HCT116 (cell line): ENCODE results near the gene ITPR1.

Source experiments
- ATF3 ChIP-seq: IDR thresholded peaks from 2 replicates; pipeline ENCODE4 v1.6.1; 2012
- CTCF ChIP-seq, 3 experiments: fragments of 200-600 bp in 1 of 3; sonication (generic) in 1 of 3; IDR thresholded peaks in 2 of 3; conservative IDR thresholded peaks in 1 of 3; 2 replicates each; pipeline ENCODE4 v1.5.1; 2012 to 2017; ENCODE audit warnings: low read depth in 2 of 3, low read length in 2 of 3, antibody characterized with exemption in 1 of 3, borderline replicate concordance in 1 of 3, control low read depth in 1 of 3, mild to moderate bottlenecking in 1 of 3, mixed read lengths in 1 of 3, mixed run types in 1 of 3, moderate library complexity in 1 of 3; ENCODE audit not compliant: insufficient read depth in 1 of 3
- EZH2 ChIP-seq: fragments of 200-600 bp; sonication (generic); IDR thresholded peaks from 2 replicates; pipeline ENCODE4 v1.6.1; 2017; ENCODE audit warnings: antibody characterized with exemption, mixed run types
- EZH2phosphoT487 ChIP-seq: fragments of 200-600 bp; IDR thresholded peaks from 2 replicates; pipeline ENCODE4 v1.6.1; 2018; ENCODE audit warnings: antibody characterized with exemption, borderline replicate concordance
- MAX ChIP-seq: IDR thresholded peaks from 2 replicates; pipeline ENCODE4 v1.6.1; 2012
- POLR2A ChIP-seq: IDR thresholded peaks from 2 replicates; pipeline ENCODE4 v1.7.0; 2011; ENCODE audit warnings: borderline replicate concordance; ENCODE audit not compliant: insufficient read depth, insufficient read length; ENCODE audit errors: extremely low read depth
- POLR2AphosphoS5 ChIP-seq: IDR thresholded peaks from 2 replicates; pipeline ENCODE4 v1.6.1; 2011; ENCODE audit warnings: mild to moderate bottlenecking, low read depth, low read length, moderate library complexity
- REST ChIP-seq: IDR thresholded peaks from 2 replicates; pipeline ENCODE4 v1.6.1; 2012; ENCODE audit warnings: low read depth
- SRF ChIP-seq: IDR thresholded peaks from 2 replicates; pipeline ENCODE4 v1.6.1; 2012; ENCODE audit warnings: low read depth
- YY1 ChIP-seq: IDR thresholded peaks from 2 replicates; pipeline ENCODE4 v1.6.1; 2011; ENCODE audit warnings: low read length, low read depth, moderate library complexity, mild to moderate bottlenecking; ENCODE audit not compliant: insufficient replicate concordance; ENCODE audit errors: extremely low read depth
- ZNF274 ChIP-seq: fragments of 200-500 bp; sonication (Bioruptor generic); IDR thresholded peaks from 2 replicates; pipeline ENCODE4 v1.6.1; 2014; ENCODE audit warnings: mild to moderate bottlenecking, low read depth, low read length, inconsistent platforms

- no peak for TF ChIP-seq EZH2
- TF ChIP-seq POLR2A = no peak
- TF ChIP-seq ATF3 = no peak
- no peak for TF ChIP-seq CTCF (IDR thresholded peaks at IDR 0.05 in 2 of 3, conservative IDR thresholded peaks at IDR 0.05 in 1 of 3; ENCODE audit: borderline replicate concordance in 1 of 3, insufficient read depth in 1 of 3, low read depth in 2 of 3, low read length in 2 of 3)
- no peak for TF ChIP-seq MAX
- TF ChIP-seq YY1 = no peak
- TF ChIP-seq SRF = no peak
- TF ChIP-seq POLR2AphosphoS5 = no peak
- TF ChIP-seq EZH2phosphoT487 = no peak
- no peak for TF ChIP-seq ZNF274
- no peak for TF ChIP-seq REST
Measured at GRCh38 chr3:4753073-4753691, 260.0 kb downstream of the ITPR1 start.
